SK-N-MC (cell line): Measurements from ENCODE around the gene METTL25.
"Not testable (repeated sequence)": the region's sequence is repeated elsewhere in the genome, so short reads cannot be mapped to it uniquely, and the experiment has no call there.

ENCODE experiments used
- EZH2 ChIP-seq: fragments of 200-600 bp; sonication (generic); IDR thresholded peaks from one replicate; pipeline ENCODE4 v1.6.1; 2017; ENCODE audit warnings: antibody characterized with exemption
- POLR2AphosphoS5 ChIP-seq: IDR thresholded peaks from 2 replicates; pipeline ENCODE4 v1.6.1; 2012; ENCODE audit warnings: mild to moderate bottlenecking, low read depth, low read length, borderline replicate concordance

DNA sequence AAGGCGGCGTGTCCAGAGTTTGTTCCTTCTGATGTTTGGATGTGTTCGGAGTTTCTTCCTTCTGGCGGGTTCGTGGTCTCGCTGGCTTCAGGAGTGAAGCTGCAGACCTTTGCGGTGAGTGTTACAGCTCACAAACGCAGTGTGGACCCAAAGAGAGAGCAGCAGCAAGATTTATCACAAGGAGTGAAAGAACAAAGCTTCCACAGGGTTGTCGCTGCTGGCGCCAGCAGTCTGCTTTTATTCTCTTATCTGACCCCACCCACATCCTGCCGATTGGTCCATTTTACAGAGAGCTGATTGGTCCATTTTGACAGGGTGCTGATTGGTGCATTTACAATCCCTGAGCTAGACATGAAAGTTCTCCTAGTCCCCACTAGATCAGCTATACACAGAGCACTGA is 2.5 kb downstream of the METTL25 start:
- not testable (repeated sequence) for TF ChIP-seq EZH2, POLR2AphosphoS5
